OCI-LY3 (cell line): ENCODE measurements around the gene WNT9A.

Source experiments
- CTCF ChIP-seq: fragments of 200-600, 300-600 bp; sonication (generic); IDR thresholded peaks from 2 replicates; pipeline ENCODE4 v1.5.1; 2014; ENCODE audit warnings: antibody characterized with exemption, low read length, low read depth
- EZH2phosphoT487 ChIP-seq: fragments of 200-600 bp; shearing (Covaris generic); IDR thresholded peaks from 2 replicates; pipeline ENCODE4 v1.6.1; 2018; ENCODE audit warnings: antibody characterized with exemption, mixed run types, low read depth

- TF ChIP-seq CTCF: no peak
- TF ChIP-seq EZH2phosphoT487: no peak
These were observed 41.1 kb downstream of the WNT9A start for GRCh38 chr1:227906550-227907071.
